Measurements from ENCODE around the gene DCAF6.

GRCh38 chr1:168116327-168116799 lies 179.9 kb downstream of the DCAF6 start:
- TF ChIP-seq POLR2A (IDR thresholded peaks at IDR 0.05) (no peak), CTCF (IDR thresholded peaks at IDR 0.05) (no peak)

All from lower leg skin (tissue), 3 donors.